ENCODE results near the gene HCRTR1.

GRCh38 chr1:31642897-31643296 is 25.4 kb downstream of the HCRTR1 start:
- no peak for TF ChIP-seq CTCF (conservative IDR thresholded peaks at IDR 0.05; ENCODE audit: low read length)
- TF ChIP-seq EZH2phosphoT487 (IDR thresholded peaks at IDR 0.05; ENCODE audit: borderline replicate concordance) = no peak
